HepG2 (cell line): ENCODE results near the gene HIPK3. TPM values are rescaled to one million over a fixed set of nuclear protein-coding genes. Genes with fewer than 3 reads are reported as not detected.

Experiments used
- ATAC-seq: fragments of 200-7000 bp; cut with Tn5 transposase; 3 replicates; pipeline ENCODE4 v1.9.1; 2020; ENCODE audit warnings: mild to moderate bottlenecking, moderate library complexity
- BruUV-seq: library from RNA; stranded (reverse); fragments of 400-500 nt; replicated peaks from 2 replicates; lab custom pipeline; 2021; lab: Mats Ljungman, UMichigan
- CTCF ChIA-PET: fragments of 300-600 bp; formaldehyde crosslinking; extraction: SDS; loops from one replicate; lab custom pipeline; 2021; ENCODE audit warnings: low total read pairs, inconsistent platforms, low intra/inter-chr PET ratio; lab: Yijun Ruan, JAX
- POLR2A ChIA-PET: fragments of 350-600 bp; sonication (Branson Sonifier 250); formaldehyde crosslinking; loops from one replicate; lab custom pipeline; 2020; ENCODE audit warnings: antibody characterized with exemption, inconsistent platforms; lab: Yijun Ruan, JAX
- DNase-seq: peaks from one replicate; pipeline ENCODE4 v3.0.0-alpha.2; 2015; ENCODE audit warnings: low spot score
- FAIRE-seq: peaks from 3 replicates; lab custom pipeline; 2011; peaks lifted over from hg19 to GRCh38; lab: Jason Lieb, UNC
- H2AFZ ChIP-seq: one replicate; pipeline ENCODE4 v1.6.1; 2011; ENCODE audit warnings: low read length, inconsistent platforms
- H3K27ac ChIP-seq: fragments of 300-600 bp; 3 replicates; pipeline ENCODE4 v1.8.0; 2011; ENCODE audit warnings: mixed run types, mild to moderate bottlenecking, mixed read lengths, low read length, inconsistent platforms; ENCODE audit not compliant: insufficient read depth; ENCODE audit errors: extremely low read length
- H3K27me3 ChIP-seq, 2 experiments: fragments of 200-600 bp in 1 of 2; 2 replicates in 1 of 2; 3 replicates in 1 of 2; pipeline versions ENCODE4 v1.6.0 to v1.8.0; 2011; ENCODE audit warnings: low read length in 2 of 2, mild to moderate bottlenecking in 2 of 2, moderate library complexity in 2 of 2, inconsistent platforms in 1 of 2; ENCODE audit not compliant: insufficient read depth in 2 of 2, control insufficient read depth in 1 of 2
- H3K36me3 ChIP-seq, 2 experiments: fragments of 200-600 bp in 1 of 2; replicated peaks in 1 of 2; 2 replicates in 1 of 2; 3 replicates in 1 of 2; pipeline versions ENCODE4 v1.5.1 to v1.8.0; 2011; ENCODE audit warnings: low read length in 2 of 2, inconsistent platforms in 1 of 2; ENCODE audit not compliant: insufficient read depth in 2 of 2, control insufficient read depth in 1 of 2
- H3K4me1 ChIP-seq: 2 replicates; pipeline ENCODE4 v1.5.1; 2012; ENCODE audit warnings: low read length, inconsistent platforms; ENCODE audit not compliant: insufficient read depth
- H3K4me2 ChIP-seq: 2 replicates; pipeline ENCODE4 v1.6.0; 2011; ENCODE audit warnings: low read depth, low read length, inconsistent platforms
- H3K4me3 ChIP-seq, 3 experiments: fragments of 200-600 bp in 1 of 3; sonication (generic), shearing (Covaris generic) in 1 of 3; replicated peaks in 1 of 3; 2 replicates each; pipeline ENCODE4 v1.5.1; 2011 to 2016; ENCODE audit warnings: low read length in 3 of 3, inconsistent platforms in 2 of 3, low read depth in 2 of 3, mild to moderate bottlenecking in 2 of 3, control low read depth in 1 of 3, mixed read lengths in 1 of 3; ENCODE audit not compliant: insufficient read depth in 1 of 3
- H3K79me2 ChIP-seq: one replicate; pipeline ENCODE4 v1.6.1; 2011; ENCODE audit warnings: low read length, inconsistent platforms; ENCODE audit not compliant: insufficient read depth
- H3K9ac ChIP-seq: 2 replicates; pipeline ENCODE4 v1.6.0; 2011; ENCODE audit warnings: mild to moderate bottlenecking, low read depth, low read length, inconsistent platforms; ENCODE audit not compliant: insufficient read depth
- H3K9me3 ChIP-seq: 2 replicates; pipeline ENCODE4 v1.5.1; 2012; ENCODE audit warnings: mild to moderate bottlenecking, low read length
- H4K20me1 ChIP-seq: 2 replicates; pipeline ENCODE4 v1.6.0; 2011; ENCODE audit warnings: inconsistent platforms, mild to moderate bottlenecking, low read length, moderate library complexity; ENCODE audit not compliant: insufficient read depth
- HMGA1 ChIP-seq: sonication (generic); formaldehyde crosslinking; conservative IDR thresholded peaks from 2 replicates; pipeline ENCODE4 v1.4.0; 2020; ENCODE audit warnings: missing genetic modification reagents
- HNRNPUL1 ChIP-seq: fragments of 200-400 bp; formaldehyde crosslinking; IDR thresholded peaks from 2 replicates; pipeline ENCODE4 v1.6.1; 2017; ENCODE audit warnings: low read depth, mild to moderate bottlenecking, low read length, moderate library complexity
- JUNB ChIP-seq: sonication (generic); formaldehyde crosslinking; IDR thresholded peaks from 2 replicates; pipeline ENCODE4 v1.8.0; 2022; ENCODE audit warnings: missing genetic modification reagents, mild to moderate bottlenecking, borderline replicate concordance
- MED1 ChIP-seq: sonication (generic); formaldehyde crosslinking; IDR thresholded peaks from 2 replicates; pipeline ENCODE4 v1.4.0; 2020; ENCODE audit warnings: missing genetic modification reagents
- REL ChIP-seq: sonication (generic); formaldehyde crosslinking; conservative IDR thresholded peaks from 2 replicates; pipeline ENCODE4 v1.8.0; 2022; ENCODE audit warnings: mild to moderate bottlenecking, missing genetic modification reagents, moderate library complexity
- RFXAP ChIP-seq: sonication (generic); formaldehyde crosslinking; IDR thresholded peaks from 2 replicates; pipeline ENCODE4 v1.4.0; 2020; ENCODE audit warnings: missing genetic modification reagents, borderline replicate concordance
- SMARCC2 ChIP-seq: fragments of 450-650 bp; IDR thresholded peaks from 2 replicates; pipeline ENCODE4 v1.6.1; 2017; ENCODE audit warnings: antibody characterized with exemption, mild to moderate bottlenecking
- THYN1 ChIP-seq: sonication (generic); formaldehyde crosslinking; IDR thresholded peaks from 2 replicates; pipeline ENCODE4 v1.8.1; 2023; ENCODE audit warnings: low read depth, mild to moderate bottlenecking, moderate library complexity, missing genetic modification reagents, borderline replicate concordance
- ZNF609 ChIP-seq: sonication (generic); formaldehyde crosslinking; IDR thresholded peaks from 2 replicates; pipeline ENCODE4 v1.4.0; 2020; ENCODE audit warnings: mild to moderate bottlenecking, missing genetic modification reagents, borderline replicate concordance
- ZNF782 ChIP-seq: sonication (generic); formaldehyde crosslinking; IDR thresholded peaks from 2 replicates; pipeline ENCODE4 v1.4.0; 2020; ENCODE audit warnings: missing genetic modification reagents, mild to moderate bottlenecking, borderline replicate concordance
- ZZZ3 ChIP-seq: sonication (generic); formaldehyde crosslinking; IDR thresholded peaks from 2 replicates; pipeline ENCODE4 v1.4.0; 2020; ENCODE audit warnings: missing genetic modification reagents, mild to moderate bottlenecking, borderline replicate concordance
- WGBS: methylation state at CpG from one replicate; pipeline ENCODE4 v1.1.6; 2017; ENCODE audit warnings: low lambda C conversion rate; 5-methylcytosine and 5-hydroxymethylcytosine counted together
- in situ Hi-C: cut with HindIII; loops from 2 replicates; pipeline ENCODE4 v1.10.0; 2017; ENCODE audit warnings: low pct_unique_long_range_greater_than_20kb; ENCODE audit not compliant: extremely low pct_ligation_motif_present
- intact Hi-C: fragments of 100-400 bp; cut with micrococcal nuclease; formaldehyde crosslinking; loops from one replicate; pipeline ENCODE4 v1.10.0; 2022; ENCODE audit not compliant: unreplicated experiment
- polyA plus RNA-seq, 8 experiments: library from polyadenylated mRNA; depleted of rRNA in 3 of 8; stranded (reverse) in 7 of 8; unstranded in 1 of 8; fragments of >200 nt; fragmentation: Illumina TruSeq in 4 of 8; extraction: Trizol in 4 of 8; gene quantifications; 2 replicates each; pipeline versions ENCODE4 v1.2.1 to v1.2.3, GENCODE V29; 2011 to 2016; ENCODE audit warnings: low read depth in 4 of 8, missing spikeins in 1 of 8, mixed read lengths in 1 of 8; ENCODE audit not compliant: insufficient read depth in 1 of 8
- total RNA-seq, 5 experiments: library from RNA; depleted of rRNA; stranded (reverse); fragments of >200 nt; fragmentation: Illumina TruSeq; extraction: Trizol; gene quantifications; 2 replicates each; pipeline ENCODE4 v1.2.3, GENCODE V29; 2016; ENCODE audit warnings: low read depth in 1 of 5

Gene HIPK3
- total and polyA plus RNA-seq, 2 of the 13 experiments (the other 11 are each of a cell fraction or from before 2014, with no cell fraction given): 20.5 to 44.3 TPM

GRCh38 chr11:33310720-33311500 is 53.7 kb downstream of the HIPK3 start:
- H4K20me1 ChIP-seq: peaks cover 7% of the 10 kb centered on the region; the same call in 1 of the 2 replicates
- no peaks in the 10 kb centered on the region for H3K27me3 ChIP-seq
- H3K79me2 ChIP-seq: peaks cover 20% of the 10 kb centered on the region
- in situ Hi-C loops (no loop called here), intact Hi-C loops (no loop called here)
- no peak overlapping the region for H3K9ac ChIP-seq
- WGBS: 97% methylated on average over 9 of the region's 9 CpGs
- DNase-seq (no peak), ATAC-seq (no peak), FAIRE-seq (no peak)
- ChIA-PET CTCF (no interaction called here), POLR2A (no interaction called here)
- BruUV-seq: no TSS peak
- H3K4me2 ChIP-seq: no peak overlapping the region
- no peaks in the 10 kb centered on the region for H3K9me3 ChIP-seq
- TF ChIP-seq ZZZ3 (CRISPR knock-in tag) (no peak), THYN1 (CRISPR knock-in tag) (no peak), MED1 (no peak), REL (CRISPR knock-in tag) (no peak), HMGA1 (no peak), SMARCC2 (no peak), ZNF609 (CRISPR knock-in tag) (no peak), ZNF782 (CRISPR knock-in tag) (no peak), JUNB (CRISPR knock-in tag) (no peak), HNRNPUL1 (no peak), RFXAP (no peak)
- no peak overlapping the region for H3K27ac ChIP-seq
- no peaks in the 10 kb centered on the region for H3K4me1 ChIP-seq
- no peak overlapping the region for H2AFZ ChIP-seq
- H3K36me3 ChIP-seq: peaks cover 0 to 4% of the 10 kb centered on the region in 2 experiments; a peak in 3 of 5 replicates
- H3K4me3 ChIP-seq: no peak overlapping the region
